Upper lobe of right lung (tissue), 1 donor: ENCODE results near the gene LRRN3. TPM values are rescaled to one million over a fixed set of nuclear protein-coding genes. Genes with fewer than 3 reads are reported as not detected.

Source experiments
- ATAC-seq: fragments of 200-7000 bp; cut with Tn5 transposase; one replicate; pipeline ENCODE4 v1.9.1; 2020; ENCODE audit warnings: mild to moderate bottlenecking, moderate library complexity
- DNase-seq: peaks from one replicate; pipeline ENCODE4 v3.0.0-alpha.2; 2020
- H3K27ac ChIP-seq: fragments of 200-600 bp; one replicate; pipeline ENCODE4 v1.8.0; 2022
- H3K27me3 ChIP-seq: fragments of 200-600 bp; one replicate; pipeline ENCODE4 v1.8.0; 2022; ENCODE audit warnings: mild to moderate bottlenecking
- H3K36me3 ChIP-seq: fragments of 200-600 bp; one replicate; pipeline ENCODE4 v1.8.0; 2022
- H3K4me1 ChIP-seq: fragments of 200-600 bp; one replicate; pipeline ENCODE4 v1.8.0; 2022
- H3K4me3 ChIP-seq: fragments of 200-600 bp; one replicate; pipeline ENCODE4 v1.8.0; 2022; ENCODE audit warnings: mild to moderate bottlenecking
- H3K9me3 ChIP-seq: fragments of 200-600 bp; one replicate; pipeline ENCODE4 v1.8.0; 2022
- intact Hi-C: fragments of 100-400 bp; cut with DNase I; formaldehyde crosslinking; loops from one replicate; pipeline ENCODE4 v1.11.0; 2022
- total RNA-seq: library from RNA; stranded (reverse); fragmentation: NEBNext Ultra II Directional; extraction: Animal tissue kit (Norgen Biotek cat#: 25700); gene quantifications from one replicate; pipeline ENCODE4 v1.2.1, GENCODE V29; 2021
- TF ChIP-seq, protein P1 (sequence below): fragments of 200-600 bp; IDR thresholded peaks from one replicate; pipeline ENCODE4 v1.8.0; 2022; ENCODE audit warnings: antibody characterized with exemption
- donor health status: DM: no; HTN: yes; CAD: no; lungs with severe emphysema.

LRRN3 gene
- total RNA-seq, 1 donor from 2014 or later: 8.9 TPM

DNA sequence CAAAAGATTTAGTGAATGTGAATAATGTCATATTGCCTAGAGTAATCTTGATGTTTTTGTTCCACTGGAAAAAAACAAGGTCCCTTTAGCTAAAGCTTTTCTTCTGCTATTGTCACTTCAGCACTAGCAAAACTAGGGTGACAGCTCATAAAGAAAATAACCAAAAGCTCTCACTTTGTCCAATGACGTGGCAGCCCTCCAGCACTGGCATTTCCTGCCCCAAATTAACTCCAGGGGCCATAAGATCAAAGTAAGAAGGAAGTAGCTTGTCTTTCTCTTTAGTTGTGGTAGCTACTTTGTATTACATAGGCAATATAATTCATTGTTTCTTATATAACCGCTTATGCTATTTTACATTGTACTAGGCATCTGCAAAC lies 47.3 kb downstream of the LRRN3 start:
- Histone ChIP-seq H3K36me3 (no peaks in the 10 kb centered on the region), H3K4me3 (no peak overlapping the region), H3K27ac (no peak overlapping the region), H3K27me3 (no peaks in the 10 kb centered on the region), H3K4me1 (peaks cover 13% of the 10 kb centered on the region), H3K9me3 (no peaks in the 10 kb centered on the region)
- TF ChIP-seq, protein P1, sequence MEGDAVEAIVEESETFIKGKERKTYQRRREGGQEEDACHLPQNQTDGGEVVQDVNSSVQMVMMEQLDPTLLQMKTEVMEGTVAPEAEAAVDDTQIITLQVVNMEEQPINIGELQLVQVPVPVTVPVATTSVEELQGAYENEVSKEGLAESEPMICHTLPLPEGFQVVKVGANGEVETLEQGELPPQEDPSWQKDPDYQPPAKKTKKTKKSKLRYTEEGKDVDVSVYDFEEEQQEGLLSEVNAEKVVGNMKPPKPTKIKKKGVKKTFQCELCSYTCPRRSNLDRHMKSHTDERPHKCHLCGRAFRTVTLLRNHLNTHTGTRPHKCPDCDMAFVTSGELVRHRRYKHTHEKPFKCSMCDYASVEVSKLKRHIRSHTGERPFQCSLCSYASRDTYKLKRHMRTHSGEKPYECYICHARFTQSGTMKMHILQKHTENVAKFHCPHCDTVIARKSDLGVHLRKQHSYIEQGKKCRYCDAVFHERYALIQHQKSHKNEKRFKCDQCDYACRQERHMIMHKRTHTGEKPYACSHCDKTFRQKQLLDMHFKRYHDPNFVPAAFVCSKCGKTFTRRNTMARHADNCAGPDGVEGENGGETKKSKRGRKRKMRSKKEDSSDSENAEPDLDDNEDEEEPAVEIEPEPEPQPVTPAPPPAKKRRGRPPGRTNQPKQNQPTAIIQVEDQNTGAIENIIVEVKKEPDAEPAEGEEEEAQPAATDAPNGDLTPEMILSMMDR: no peak
- ATAC-seq: no peak
- intact Hi-C loops: no loop called here
- peak; percentile 28 for DNase-seq

DNA sequence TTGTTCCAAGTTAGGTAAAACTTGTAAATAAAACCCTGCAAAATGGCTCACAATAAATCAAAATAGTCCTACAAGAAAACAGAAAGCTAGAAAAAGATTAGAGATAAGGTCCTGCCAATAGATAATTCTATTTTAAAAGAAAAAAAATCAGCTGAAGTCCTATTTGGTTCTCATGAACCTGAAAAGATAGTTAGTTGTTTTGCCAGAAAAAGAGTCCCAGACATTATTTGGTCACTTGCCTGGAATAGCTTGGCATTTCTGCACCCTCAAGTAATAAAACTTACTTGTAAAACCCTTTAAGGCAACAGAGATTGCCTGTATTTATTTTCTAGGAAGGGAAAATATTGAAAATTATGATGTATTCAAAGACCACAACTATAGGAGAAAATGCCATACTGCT lies 47.7 kb downstream of the LRRN3 start:
- no peaks in the 10 kb centered on the region for H3K36me3 ChIP-seq
- TF ChIP-seq, protein P1: no peak
- H3K27ac ChIP-seq: no peak overlapping the region
- no peaks in the 10 kb centered on the region for H3K27me3 ChIP-seq
- ATAC-seq (no peak), DNase-seq (no peak)
- intact Hi-C loops: no loop called here
- H3K4me1 ChIP-seq: peaks cover 13% of the 10 kb centered on the region
- H3K4me3 ChIP-seq: no peak overlapping the region
- H3K9me3 ChIP-seq: no peaks in the 10 kb centered on the region

DNA sequence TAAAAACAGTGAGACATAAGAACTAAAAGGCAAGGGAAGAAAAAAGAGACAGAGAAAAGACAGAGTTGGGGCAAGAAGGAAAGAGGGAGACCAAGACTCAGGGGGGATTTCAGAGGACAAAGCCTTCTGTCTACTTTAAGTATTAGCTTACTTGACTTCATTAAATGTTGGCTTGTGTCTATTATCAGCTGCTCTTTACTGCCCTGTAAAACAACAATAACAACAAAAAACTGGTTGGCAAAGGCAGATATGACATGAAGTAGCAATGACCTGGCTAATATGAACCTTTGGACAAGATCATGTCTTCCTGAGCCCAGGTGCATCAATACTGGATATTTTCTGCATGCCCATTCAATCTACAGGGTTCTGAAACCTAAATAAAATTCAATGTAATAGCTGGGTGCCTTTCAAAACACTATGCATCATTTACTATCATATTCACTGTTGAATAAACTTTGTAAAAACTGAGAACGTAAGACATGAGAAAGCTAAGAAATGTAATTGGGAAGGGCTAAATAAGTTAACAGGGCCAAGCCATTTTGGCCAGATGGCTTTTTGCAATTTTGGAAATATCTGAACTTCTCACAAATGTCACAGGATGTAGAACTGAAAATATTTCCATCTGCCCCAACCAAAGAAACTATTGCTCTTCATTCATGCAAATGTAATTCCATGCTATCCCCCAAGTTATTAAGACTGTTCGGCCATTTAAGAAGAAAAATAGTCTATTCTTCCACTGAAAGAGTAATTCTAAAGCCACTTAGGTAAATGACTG lies 49.4 kb downstream of the LRRN3 start:
- Histone ChIP-seq H3K9me3 (no peaks in the 10 kb centered on the region), H3K4me1 (peaks cover 13% of the 10 kb centered on the region), H3K27ac (no peak overlapping the region), H3K36me3 (no peaks in the 10 kb centered on the region), H3K27me3 (no peaks in the 10 kb centered on the region), H3K4me3 (no peak overlapping the region)
- no peak for DNase-seq
- intact Hi-C loops: no loop called here
- no peak for ATAC-seq
- TF ChIP-seq, protein P1: no peak

DNA sequence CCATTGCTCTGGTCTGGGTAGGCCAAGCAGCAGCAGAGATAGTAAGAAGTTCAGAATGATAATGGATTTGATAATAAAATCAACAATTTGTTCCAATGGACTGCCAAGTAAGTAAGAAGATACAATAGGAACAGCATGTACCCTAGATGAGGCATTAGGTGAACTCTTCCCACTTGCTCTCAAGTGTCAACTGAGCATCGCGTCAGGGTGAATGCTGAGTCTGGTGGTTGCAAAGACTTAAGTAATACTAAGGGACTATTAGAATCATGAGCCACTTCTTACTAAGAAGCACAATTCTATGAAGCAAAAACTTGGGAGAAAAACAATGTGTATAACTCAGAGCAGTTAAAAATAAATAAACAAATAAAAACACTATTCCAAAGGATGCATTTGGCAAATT lies 54.5 kb downstream of the LRRN3 start:
- Histone ChIP-seq H3K4me1 (no peaks in the 10 kb centered on the region), H3K36me3 (no peaks in the 10 kb centered on the region), H3K4me3 (no peak overlapping the region), H3K27ac (no peak overlapping the region), H3K9me3 (no peaks in the 10 kb centered on the region), H3K27me3 (no peaks in the 10 kb centered on the region)
- TF ChIP-seq, protein P1: no peak
- DNase-seq: no peak
- intact Hi-C loops: no loop called here
- ATAC-seq: no peak

DNA sequence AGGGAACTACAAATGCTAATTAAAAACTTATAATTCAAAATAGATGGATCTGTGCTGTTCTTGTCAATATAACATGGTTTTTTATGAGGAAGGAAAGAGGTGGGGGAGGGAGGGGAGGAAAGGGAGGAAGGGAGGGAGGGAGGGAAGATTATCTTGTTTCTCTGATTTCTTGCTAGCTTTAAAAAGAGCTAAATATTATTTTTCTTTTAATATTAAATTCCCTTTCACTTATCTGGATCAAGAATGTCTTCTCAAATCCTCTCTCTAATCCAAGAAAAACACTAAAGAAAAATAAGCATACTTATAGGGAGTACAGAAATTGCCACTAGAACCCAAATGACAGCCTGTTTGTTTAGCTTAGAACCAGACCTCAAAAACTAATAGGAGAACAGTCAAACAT lies 55.2 kb downstream of the LRRN3 start:
- DNase-seq (no peak), ATAC-seq (no peak)
- Histone ChIP-seq H3K27ac (no peak overlapping the region), H3K4me3 (no peak overlapping the region), H3K36me3 (no peaks in the 10 kb centered on the region), H3K4me1 (no peaks in the 10 kb centered on the region), H3K27me3 (no peaks in the 10 kb centered on the region), H3K9me3 (no peaks in the 10 kb centered on the region)
- TF ChIP-seq, protein P1: no peak
- intact Hi-C loops: no loop called here
